ENCODE data around the gene ASNS. TPM values are rescaled to one million over a fixed set of nuclear protein-coding genes. Genes with fewer than 3 reads are reported as not detected.
A peak's percentile ranks its signal among the peaks of the same experiment; 100 is the strongest.

The ASNS gene
- total RNA-seq, 1 experiment from 2014 or later, result 303 TPM

GRCh38 chr7:97842006-97842405, 30.2 kb downstream of the ASNS start:
- CTCF ChIA-PET, result interaction anchor here (0.7 to 2.1 kb wide), 7 partner anchors 171 to 1927 kb away, joined by 3 to 11 read pairs (median 4); no protein-coding TSS in a partner anchor
- Mint-ChIP-seq H3K36me3 (ENCODE audit: insufficient read depth, unreplicated experiment) (no peaks in the 10 kb centered on the region), H3K27ac (ENCODE audit: low read depth, unreplicated experiment) (no peak overlapping the region), H3K4me3 (ENCODE audit: unreplicated experiment) (no peak overlapping the region), H3K27me3 (ENCODE audit: insufficient read depth, unreplicated experiment) (peaks cover 47% of the 10 kb centered on the region), H3K9me3 (ENCODE audit: unreplicated experiment) (no peaks in the 10 kb centered on the region), H3K4me1 (ENCODE audit: insufficient read depth, unreplicated experiment) (no peaks in the 10 kb centered on the region)
- DNase-seq (ENCODE audit: unreplicated experiment), result no peak
- no peak for TF ChIP-seq CTCF (IDR thresholded peaks at IDR 0.05; ENCODE audit: unreplicated experiment)
- intact Hi-C loops (cut with micrococcal nuclease), result no loop called here
- POLR2A ChIA-PET, result no interaction called here
- no TSS peak for BruUV-seq (replicated peaks)

- ChIA-PET POLR2A (interaction anchor here (0.6 to 1.0 kb wide), 2 partner anchors 36 to 690 kb away, joined by 3 read pairs; no protein-coding TSS in a partner anchor), CTCF (interaction anchor here (0.5 to 4.5 kb wide), 39 partner anchors 8 to 1965 kb away, joined by 3 to 79 read pairs (median 4); partner anchors contain the start of genes OCM2 and SDHAF3)
- Mint-ChIP-seq H3K4me1 (ENCODE audit: insufficient read depth, unreplicated experiment) (no peaks in the 10 kb centered on the region), H3K36me3 (ENCODE audit: insufficient read depth, unreplicated experiment) (no peaks in the 10 kb centered on the region), H3K27ac (ENCODE audit: low read depth, unreplicated experiment) (no peak overlapping the region), H3K9me3 (ENCODE audit: unreplicated experiment) (no peaks in the 10 kb centered on the region), H3K4me3 (ENCODE audit: unreplicated experiment) (no peak overlapping the region), H3K27me3 (ENCODE audit: insufficient read depth, unreplicated experiment) (peaks cover 65% of the 10 kb centered on the region)
- TF ChIP-seq CTCF (IDR thresholded peaks at IDR 0.05; ENCODE audit: unreplicated experiment), result peak; percentile 63
- no TSS peak for BruUV-seq (replicated peaks)
- DNase-seq (ENCODE audit: unreplicated experiment), result peak; percentile 69
- intact Hi-C loops (cut with micrococcal nuclease), result loop anchor here (1.0 kb wide), 5 partner anchors 336 to 1919 kb away; no protein-coding TSS in a partner anchor
These were observed 36.7 kb downstream of the ASNS start for GRCh38 chr7:97835296-97836138.

GRCh38 chr7:97819161-97819560, 53.0 kb downstream of the ASNS start:
- H3K4me3 Mint-ChIP-seq (ENCODE audit: unreplicated experiment), result no peak overlapping the region
- CTCF ChIA-PET, result interaction anchor here (0.6 to 1.1 kb wide), 4 partner anchors 8 to 643 kb away, joined by 3 to 5 read pairs (median 3); no protein-coding TSS in a partner anchor
- BruUV-seq (replicated peaks), result no TSS peak
- peaks cover 13% of the 10 kb centered on the region for H3K27me3 Mint-ChIP-seq (ENCODE audit: insufficient read depth, unreplicated experiment)
- intact Hi-C loops (cut with micrococcal nuclease), result no loop called here
- H3K4me1 Mint-ChIP-seq (ENCODE audit: insufficient read depth, unreplicated experiment), result no peaks in the 10 kb centered on the region
- TF ChIP-seq CTCF (IDR thresholded peaks at IDR 0.05; ENCODE audit: unreplicated experiment), result peak; percentile 8
- no peaks in the 10 kb centered on the region for H3K9me3 Mint-ChIP-seq (ENCODE audit: unreplicated experiment)
- H3K27ac Mint-ChIP-seq (ENCODE audit: low read depth, unreplicated experiment), result no peak overlapping the region
- DNase-seq (ENCODE audit: unreplicated experiment), result peak; percentile 21
- H3K36me3 Mint-ChIP-seq (ENCODE audit: insufficient read depth, unreplicated experiment), result no peaks in the 10 kb centered on the region
- POLR2A ChIA-PET, result interaction anchor here (0.6 kb wide), 1 partner anchor 661 kb away, joined by 4 read pairs; no protein-coding TSS in a partner anchor

- no peak overlapping the region for H3K27ac Mint-ChIP-seq (ENCODE audit: low read depth, unreplicated experiment)
- H3K4me1 Mint-ChIP-seq (ENCODE audit: insufficient read depth, unreplicated experiment), result no peaks in the 10 kb centered on the region
- ChIA-PET CTCF (interaction anchor here (0.6 to 1.7 kb wide), 6 partner anchors 9 to 1951 kb away, joined by 3 to 8 read pairs (median 4); no protein-coding TSS in a partner anchor), POLR2A (no interaction called here)
- no peak for DNase-seq (ENCODE audit: unreplicated experiment)
- peaks cover 19% of the 10 kb centered on the region for H3K27me3 Mint-ChIP-seq (ENCODE audit: insufficient read depth, unreplicated experiment)
- no TSS peak for BruUV-seq (replicated peaks)
- no peak overlapping the region for H3K4me3 Mint-ChIP-seq (ENCODE audit: unreplicated experiment)
- no peaks in the 10 kb centered on the region for H3K36me3 Mint-ChIP-seq (ENCODE audit: insufficient read depth, unreplicated experiment)
- intact Hi-C loops (cut with micrococcal nuclease), result no loop called here
- TF ChIP-seq CTCF (IDR thresholded peaks at IDR 0.05; ENCODE audit: unreplicated experiment), result no peak
- H3K9me3 Mint-ChIP-seq (ENCODE audit: unreplicated experiment), result no peaks in the 10 kb centered on the region
These were observed 54.0 kb downstream of the ASNS start for GRCh38 chr7:97818066-97818663.
